GM12874 (cell line): ENCODE data around the gene ICAM3.

Experiments used
- TF ChIP-seq, protein P1 (sequence below): IDR thresholded peaks from 2 replicates; pipeline ENCODE4 v1.5.1; 2011; ENCODE audit warnings: low read depth, mild to moderate bottlenecking, control low read depth, low read length, moderate library complexity; ENCODE audit not compliant: insufficient read depth

ICAM3 gene

GRCh38 chr19:10338940-10339339 is 484 bp downstream of the ICAM3 start:
- TF ChIP-seq, protein P1, sequence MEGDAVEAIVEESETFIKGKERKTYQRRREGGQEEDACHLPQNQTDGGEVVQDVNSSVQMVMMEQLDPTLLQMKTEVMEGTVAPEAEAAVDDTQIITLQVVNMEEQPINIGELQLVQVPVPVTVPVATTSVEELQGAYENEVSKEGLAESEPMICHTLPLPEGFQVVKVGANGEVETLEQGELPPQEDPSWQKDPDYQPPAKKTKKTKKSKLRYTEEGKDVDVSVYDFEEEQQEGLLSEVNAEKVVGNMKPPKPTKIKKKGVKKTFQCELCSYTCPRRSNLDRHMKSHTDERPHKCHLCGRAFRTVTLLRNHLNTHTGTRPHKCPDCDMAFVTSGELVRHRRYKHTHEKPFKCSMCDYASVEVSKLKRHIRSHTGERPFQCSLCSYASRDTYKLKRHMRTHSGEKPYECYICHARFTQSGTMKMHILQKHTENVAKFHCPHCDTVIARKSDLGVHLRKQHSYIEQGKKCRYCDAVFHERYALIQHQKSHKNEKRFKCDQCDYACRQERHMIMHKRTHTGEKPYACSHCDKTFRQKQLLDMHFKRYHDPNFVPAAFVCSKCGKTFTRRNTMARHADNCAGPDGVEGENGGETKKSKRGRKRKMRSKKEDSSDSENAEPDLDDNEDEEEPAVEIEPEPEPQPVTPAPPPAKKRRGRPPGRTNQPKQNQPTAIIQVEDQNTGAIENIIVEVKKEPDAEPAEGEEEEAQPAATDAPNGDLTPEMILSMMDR = no peak

DNA sequence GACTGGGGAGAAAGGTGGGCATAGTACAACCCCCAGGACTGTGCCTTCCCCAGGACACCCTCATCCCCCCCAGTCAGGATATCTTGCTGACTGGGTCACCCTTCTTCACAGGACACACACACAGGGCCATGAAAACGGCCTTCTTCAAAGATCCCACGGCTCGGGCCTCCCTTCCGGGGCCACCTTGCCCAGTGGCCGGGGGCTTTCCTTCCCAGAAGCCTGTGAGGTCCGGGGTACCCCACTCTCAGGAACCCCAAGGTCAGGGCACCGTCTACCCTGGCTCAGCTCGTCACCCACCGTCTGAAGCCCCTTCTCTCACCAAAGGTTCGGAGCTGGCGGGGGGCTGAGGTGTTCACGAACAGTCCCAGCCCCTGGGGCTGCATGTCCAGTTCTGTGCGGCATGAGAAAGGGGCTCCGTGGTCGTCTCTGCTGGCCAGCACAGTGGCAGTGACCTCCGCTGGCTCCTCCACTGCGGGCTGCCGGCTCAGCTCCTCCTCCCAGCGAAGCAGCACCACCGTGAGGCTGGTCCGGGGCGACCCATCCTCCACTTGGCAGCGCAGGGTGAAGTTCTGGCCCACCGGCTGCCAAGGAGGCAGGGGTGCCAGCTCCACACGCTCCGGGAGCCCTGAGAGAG is 4.0 kb downstream of the ICAM3 start:
- TF ChIP-seq, protein P1 = no peak

- TF ChIP-seq, protein P1 = no peak
Measured at GRCh38 chr19:10334588-10335351, 4.7 kb downstream of the ICAM3 start.

- TF ChIP-seq, protein P1 = no peak
Measured at GRCh38 chr19:10333758-10334587, 5.5 kb downstream of the ICAM3 start.

GRCh38 chr19:10332965-10333757 is 6.3 kb downstream of the ICAM3 start, which contains the start of gene RAVER1:
RAVER1 (minus strand) TSS chr19:10333529; CDS start chr19:10333507, 22 bp downstream.
- TF ChIP-seq, protein P1 = no peak

GRCh38 chr19:10332158-10332964 is 7.1 kb downstream of the ICAM3 start:
- TF ChIP-seq, protein P1 = no peak
